Activated CD8-positive, alpha-beta memory T cell treated with anti-CD3 and anti-CD28 coated beads, Interleukin-2, amount 50 U/mL, for 48 hours (primary cell): ENCODE measurements around the gene GRM7.
"Not testable (repeated sequence)": the region's sequence is repeated elsewhere in the genome, so short reads cannot be mapped to it uniquely, and the experiment has no call there.

ENCODE experiments used
- DNase-seq: peaks from one replicate; pipeline ENCODE4 v3.0.0-alpha.2; 2020

GRM7 gene

GRCh38 chr3:6860954-6861624, at the start of gene GRM7:
GRM7 (plus strand) TSS chr3:6861115.
- DNase-seq: no peak

- DNase-seq: no peak
Measured at GRCh38 chr3:6821411-6821810, 39.5 kb upstream of the GRM7 start.

DNA sequence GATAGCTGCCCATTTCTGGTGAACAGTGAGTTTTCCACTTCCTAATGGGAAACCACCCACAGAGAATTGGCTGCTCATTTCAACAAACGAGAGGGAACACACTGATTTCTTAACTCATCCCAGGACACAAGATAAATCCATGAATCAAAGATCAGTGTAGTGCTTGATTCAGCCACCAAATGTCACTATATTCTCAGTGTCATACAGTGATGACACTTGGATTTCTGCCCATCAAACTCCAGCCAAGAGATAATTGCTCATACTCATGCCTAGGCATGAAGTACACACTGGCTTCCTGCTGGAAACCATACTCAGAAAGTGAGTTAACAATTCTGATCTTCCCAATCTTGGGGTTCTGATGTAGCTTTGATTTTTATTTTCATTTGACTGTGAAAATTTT, 35.4 kb upstream of the GRM7 start:
- DNase-seq: no peak

DNA sequence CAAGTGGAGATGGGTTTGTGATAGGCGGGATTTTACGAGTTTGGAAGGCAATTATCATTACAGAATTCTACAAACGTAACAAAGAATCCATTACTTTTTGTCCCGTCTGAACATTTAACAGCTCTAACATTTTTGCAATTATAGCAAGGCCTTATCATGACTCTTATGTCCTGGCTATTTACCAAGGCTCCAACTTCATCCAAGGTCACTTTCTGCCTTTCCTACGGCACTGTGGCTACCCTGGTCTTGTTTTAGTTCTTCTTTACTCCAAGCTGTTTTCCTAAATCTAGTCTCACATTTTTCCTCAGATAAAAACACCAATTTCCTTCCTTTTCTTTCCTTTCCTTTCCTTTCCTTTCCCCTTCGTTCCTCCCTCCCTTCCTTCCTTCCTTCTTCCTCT, 33.5 kb upstream of the GRM7 start:
- no peak for DNase-seq

GRCh38 chr3:6844723-6845122, 16.2 kb upstream of the GRM7 start:
- DNase-seq: no peak

- DNase-seq: no peak
Measured at GRCh38 chr3:6854184-6854583, 6.7 kb upstream of the GRM7 start.

DNA sequence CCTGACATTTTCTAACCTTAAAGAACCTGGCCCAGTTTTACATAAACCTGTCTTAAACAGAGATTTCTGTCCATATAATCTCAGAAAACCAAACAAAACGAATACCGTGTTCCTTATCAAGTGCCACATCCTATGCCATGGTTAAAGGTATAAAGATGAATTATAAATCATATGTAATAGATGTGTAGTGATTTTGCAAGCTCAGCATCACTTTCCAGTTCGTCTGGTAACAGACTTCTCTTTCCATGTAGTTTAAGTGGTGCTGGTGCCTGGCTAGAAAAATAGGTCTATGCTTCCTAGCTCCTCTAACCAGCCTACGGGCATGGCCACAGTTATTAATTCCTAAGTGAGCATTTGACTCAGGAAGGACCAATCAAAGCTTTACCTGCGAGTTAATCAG, 3.4 kb upstream of the GRM7 start:
- DNase-seq: no peak

GRCh38 chr3:6860149-6860953, 564 bp upstream of the GRM7 start:
- no peak for DNase-seq

GRCh38 chr3:6861625-6862000, 698 bp downstream of the GRM7 start:
- DNase-seq: no peak

DNA sequence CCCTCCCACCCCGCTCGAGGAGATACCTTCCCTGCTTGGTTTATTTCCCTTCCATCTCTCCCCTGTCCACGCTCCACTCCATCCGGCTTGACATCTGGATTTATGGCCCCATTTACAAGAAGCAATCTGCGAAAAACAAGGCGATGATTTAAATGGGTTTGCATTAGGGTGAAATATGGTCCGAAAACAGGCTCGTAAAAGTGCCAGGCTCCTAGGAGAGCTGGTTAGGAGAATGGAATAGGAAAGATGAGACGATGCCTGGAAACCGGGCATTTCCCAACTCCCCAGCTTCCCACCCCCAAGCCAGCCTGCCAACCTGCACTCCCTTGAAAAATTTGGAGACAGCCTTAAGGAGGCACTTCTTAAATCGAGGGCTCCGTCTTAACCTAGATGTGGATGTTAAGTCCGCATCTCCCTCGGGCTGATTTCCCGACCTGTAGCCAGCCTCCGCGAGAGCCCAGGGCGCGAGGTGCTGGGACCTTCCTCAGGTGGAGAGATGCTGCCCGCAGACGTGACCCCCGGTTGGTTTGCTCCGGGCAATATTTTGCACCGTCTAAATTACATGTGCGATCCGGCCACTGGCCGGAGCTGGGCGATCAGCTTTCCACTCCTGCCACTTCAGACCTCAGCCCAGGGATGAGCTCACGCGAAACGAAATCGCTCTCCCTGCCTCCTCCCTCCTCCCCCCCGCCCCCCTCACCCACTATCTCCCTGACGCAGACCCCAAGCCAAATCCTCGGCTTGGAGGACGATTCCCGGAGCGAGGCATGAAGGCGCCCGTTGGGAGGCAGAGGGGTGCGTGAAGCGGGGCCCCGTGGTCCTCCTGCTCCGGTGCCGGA, 1.3 kb downstream of the GRM7 start:
- DNase-seq: no peak

GRCh38 chr3:6862880-6863195, 1.9 kb downstream of the GRM7 start:
- DNase-seq: no peak

GRCh38 chr3:6867269-6867668, 6.4 kb downstream of the GRM7 start:
- DNase-seq: no peak

DNA sequence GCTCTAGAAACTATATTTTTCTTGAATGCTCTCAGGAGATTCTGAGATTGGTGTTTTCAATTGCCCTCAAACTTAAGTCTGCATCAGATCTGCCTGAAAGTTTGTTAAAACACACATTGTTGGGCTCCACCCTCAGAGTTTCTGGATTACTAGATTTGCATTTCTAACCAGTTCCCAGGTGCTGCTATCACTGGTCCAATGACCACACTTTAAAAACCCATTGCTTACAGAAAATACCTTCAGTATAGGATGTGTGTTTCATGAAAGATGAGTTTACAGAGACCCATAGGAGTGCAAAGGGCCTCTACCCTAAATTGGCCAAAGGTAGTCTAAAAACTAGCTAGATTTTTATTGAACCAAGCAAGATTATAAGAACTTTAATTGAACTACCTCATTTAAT, 17.8 kb downstream of the GRM7 start:
- no peak for DNase-seq

DNA sequence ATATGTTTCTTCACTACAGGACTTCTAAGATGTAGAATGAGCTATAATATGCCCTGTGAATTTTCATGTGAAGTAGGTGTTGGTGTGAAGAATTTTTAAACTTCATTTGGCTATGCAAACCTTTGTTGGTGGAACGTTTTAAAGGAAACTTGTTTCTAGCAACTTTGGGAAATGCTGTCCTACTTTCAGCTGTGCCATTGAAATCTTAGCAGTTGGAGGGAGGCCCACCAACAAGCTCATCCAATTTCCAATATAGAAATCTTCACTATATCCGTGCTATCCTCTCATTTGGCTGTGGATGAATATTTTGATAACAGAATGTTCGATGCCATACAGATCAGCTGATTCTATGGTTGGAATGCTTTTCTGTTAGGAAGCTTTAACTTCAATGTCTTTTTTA, 51.3 kb downstream of the GRM7 start:
- DNase-seq: no peak

DNA sequence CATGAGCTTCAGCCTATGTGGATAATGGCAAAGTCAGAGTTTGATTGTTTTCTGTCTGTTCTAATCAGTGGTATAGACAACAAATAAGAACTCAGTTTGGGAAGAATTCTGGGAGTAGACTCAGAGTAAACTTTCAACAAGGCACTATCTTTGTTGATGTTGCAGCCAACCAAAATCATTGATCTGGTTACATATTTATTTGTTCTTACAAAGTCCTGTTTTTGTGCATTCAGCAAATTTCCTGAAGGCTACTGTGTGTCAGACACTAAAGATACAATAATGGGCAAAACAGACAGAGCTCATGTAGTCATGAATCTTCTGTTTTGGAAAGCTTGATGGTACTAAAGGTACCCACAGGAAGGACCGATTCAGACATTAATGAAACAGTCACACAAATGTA, 55.0 kb downstream of the GRM7 start:
- no peak for DNase-seq

- no peak for DNase-seq
Measured at GRCh38 chr3:6921066-6921465, 60.2 kb downstream of the GRM7 start.

GRCh38 chr3:6921876-6922275, 61.0 kb downstream of the GRM7 start:
- DNase-seq: no peak

DNA sequence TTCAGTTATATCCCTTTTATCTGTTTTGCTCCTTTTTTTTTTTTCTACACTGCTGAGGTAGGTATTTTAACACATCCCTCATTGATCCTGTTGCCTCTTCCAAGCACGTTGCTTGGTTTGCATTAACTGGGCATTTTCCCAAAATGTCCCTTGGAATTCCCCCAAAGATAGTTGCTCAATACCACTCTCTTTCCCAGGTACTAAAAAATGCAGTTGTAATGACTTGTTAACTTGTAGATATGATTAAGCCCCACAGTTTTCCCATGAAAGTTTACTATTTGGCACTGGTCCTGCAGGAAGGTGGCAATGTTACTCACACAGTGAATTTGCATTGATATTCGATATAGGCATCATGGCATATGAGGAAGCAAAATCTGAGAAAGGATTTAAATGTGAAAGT, 67.1 kb downstream of the GRM7 start:
- DNase-seq: no peak

GRCh38 chr3:6929918-6930317, 69.0 kb downstream of the GRM7 start:
- DNase-seq: no peak

- DNase-seq: not testable (repeated sequence)
Measured at GRCh38 chr3:6935418-6935817, 74.5 kb downstream of the GRM7 start.

DNA sequence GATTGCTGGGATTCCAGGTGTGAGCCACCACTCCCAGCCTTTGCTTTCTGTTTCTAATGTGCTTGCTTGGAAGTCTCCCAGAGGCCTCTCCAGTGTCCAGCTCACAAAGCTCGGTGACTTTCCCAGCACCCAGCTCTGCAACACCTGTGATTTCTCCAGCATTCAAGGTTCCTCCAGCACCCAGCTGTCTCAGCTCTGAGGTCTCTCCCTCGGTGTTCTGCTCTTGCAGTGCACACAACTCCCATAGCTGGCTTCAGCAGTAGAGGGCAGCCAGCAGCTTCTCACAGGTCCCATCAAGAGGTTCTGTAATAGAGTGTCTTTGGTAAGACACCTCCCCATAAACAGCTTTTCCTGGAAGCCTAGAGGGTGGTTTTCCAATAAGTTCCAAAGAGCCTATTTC, 75.1 kb downstream of the GRM7 start:
- no peak for DNase-seq

GRCh38 chr3:6962801-6963200, 101.9 kb downstream of the GRM7 start:
- no peak for DNase-seq

GRCh38 chr3:6965881-6966280, 105.0 kb downstream of the GRM7 start:
- no peak for DNase-seq

GRCh38 chr3:6971933-6972332, 111.0 kb downstream of the GRM7 start:
- DNase-seq: no peak
